ENCODE results near the gene RAB4B.
"Not testable (repeated sequence)": the region's sequence is repeated elsewhere in the genome, so short reads cannot be mapped to it uniquely, and the experiment has no call there.

RAB4B gene

DNA sequence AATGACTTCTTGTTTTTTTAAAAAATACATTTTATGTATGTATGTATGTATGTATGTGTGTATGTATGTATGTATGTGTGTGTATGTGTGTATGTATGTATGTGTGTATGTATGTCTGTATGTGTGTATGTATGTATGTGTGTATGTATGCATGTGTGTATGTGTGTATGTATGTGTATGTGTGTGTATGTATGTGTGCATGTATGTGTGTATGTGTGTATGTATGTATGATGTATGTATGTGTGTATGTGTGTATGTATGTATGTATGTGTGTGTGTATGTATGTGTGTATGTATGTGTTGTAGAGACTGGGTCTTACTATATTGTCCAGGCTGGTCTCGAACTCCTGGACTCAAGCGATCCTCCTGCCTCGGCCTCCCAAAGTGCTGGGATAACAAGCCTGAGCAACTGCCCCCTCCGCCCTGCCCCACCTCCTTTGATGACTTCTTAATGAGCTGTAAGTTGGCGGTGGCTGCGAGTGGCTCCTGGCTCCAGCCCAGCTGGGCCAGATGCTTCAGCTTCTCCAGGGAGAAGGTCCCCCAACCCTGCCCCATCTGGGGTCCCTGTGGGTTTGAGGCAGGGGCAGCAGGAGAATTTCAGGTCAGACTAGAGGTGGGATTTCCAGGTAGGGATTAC lies 47.5 kb downstream of the RAB4B start:
- not testable (repeated sequence) for H3K4me3 ChIP-seq (ENCODE audit: insufficient read depth, low read depth, low read length); H3K27me3 ChIP-seq (ENCODE audit: control insufficient read depth, insufficient read depth, low read length, poor library complexity, severe bottlenecking); H3K4me1 ChIP-seq (ENCODE audit: control insufficient read depth, insufficient read depth, low read length); H3K9me3 ChIP-seq (ENCODE audit: control insufficient read depth, low read length); H3K27ac ChIP-seq (ENCODE audit: insufficient read depth, low read depth, low read length, poor library complexity, severe bottlenecking); H3K36me3 ChIP-seq (ENCODE audit: control insufficient read depth, insufficient read depth, low read length)
- WGBS, 2 experiments, result 87 to 100% methylated on average over 3 to 4 of the region's 6 CpGs

GRCh38 chr19:40826312-40826698 lies 48.3 kb downstream of the RAB4B start:
- not testable (repeated sequence) for H3K36me3 ChIP-seq (ENCODE audit: control insufficient read depth, insufficient read depth, low read length); H3K4me3 ChIP-seq (ENCODE audit: insufficient read depth, low read depth, low read length); H3K27me3 ChIP-seq (ENCODE audit: control insufficient read depth, insufficient read depth, low read length, poor library complexity, severe bottlenecking); H3K4me1 ChIP-seq (ENCODE audit: control insufficient read depth, insufficient read depth, low read length); H3K9me3 ChIP-seq (ENCODE audit: control insufficient read depth, low read length); H3K27ac ChIP-seq (ENCODE audit: insufficient read depth, low read depth, low read length, poor library complexity, severe bottlenecking)
- 93 to 94% methylated on average over 7 to 8 of the region's 14 CpGs for WGBS, 2 experiments

DNA sequence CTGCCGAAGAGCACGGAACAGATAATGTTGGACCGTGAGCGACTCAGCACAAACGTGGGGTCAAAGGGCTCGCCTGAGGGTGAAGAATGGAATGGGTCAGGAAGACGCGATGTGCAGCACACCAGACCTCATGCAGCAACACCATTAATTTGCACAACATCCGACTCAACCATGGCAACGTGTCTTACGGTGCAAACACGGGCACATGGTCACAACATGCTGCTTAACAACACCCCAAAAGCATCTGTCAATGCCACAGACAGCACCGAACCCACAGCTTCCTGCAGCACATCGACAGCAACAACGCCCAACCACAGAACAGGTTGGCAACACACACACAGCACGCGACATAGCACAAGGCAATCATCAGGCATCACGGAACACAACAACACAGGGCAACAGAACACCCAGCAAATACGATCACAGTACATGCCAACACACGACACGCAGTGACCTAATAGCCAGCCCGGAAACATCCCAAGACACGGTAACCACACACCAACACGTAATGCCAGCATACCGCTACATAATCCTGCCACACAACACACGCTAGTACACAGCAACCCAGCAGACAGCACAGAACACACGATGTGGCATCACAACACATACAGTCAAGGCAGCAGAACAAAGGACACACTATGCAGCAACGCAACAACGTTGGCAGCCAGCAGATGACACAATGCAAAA lies 48.8 kb downstream of the RAB4B start:
- H3K9me3 ChIP-seq (ENCODE audit: control insufficient read depth, low read length); H3K36me3 ChIP-seq (ENCODE audit: control insufficient read depth, insufficient read depth, low read length); H3K27ac ChIP-seq (ENCODE audit: insufficient read depth, low read depth, low read length, poor library complexity, severe bottlenecking); H3K4me3 ChIP-seq (ENCODE audit: insufficient read depth, low read depth, low read length); H3K4me1 ChIP-seq (ENCODE audit: control insufficient read depth, insufficient read depth, low read length); H3K27me3 ChIP-seq (ENCODE audit: control insufficient read depth, insufficient read depth, low read length, poor library complexity, severe bottlenecking): not testable (repeated sequence)
- WGBS, 2 experiments, result 94% methylated on average over 29 of the region's 29 CpGs

GRCh38 chr19:40827386-40828247 lies 49.6 kb downstream of the RAB4B start:
- 93 to 94% methylated on average over 22 of the region's 22 CpGs for WGBS, 2 experiments
- Histone ChIP-seq H3K36me3 (ENCODE audit: control insufficient read depth, insufficient read depth, low read length) (no peaks in the 10 kb centered on the region), H3K9me3 (ENCODE audit: control insufficient read depth, low read length) (no peaks in the 10 kb centered on the region), H3K27ac (ENCODE audit: insufficient read depth, low read depth, low read length, poor library complexity, severe bottlenecking) (no peak overlapping the region), H3K4me1 (ENCODE audit: control insufficient read depth, insufficient read depth, low read length) (peaks cover 5% of the 10 kb centered on the region), H3K4me3 (ENCODE audit: insufficient read depth, low read depth, low read length) (no peak overlapping the region), H3K27me3 (ENCODE audit: control insufficient read depth, insufficient read depth, low read length, poor library complexity, severe bottlenecking) (no peaks in the 10 kb centered on the region)

- no peaks in the 10 kb centered on the region for H3K9me3 ChIP-seq (ENCODE audit: control insufficient read depth, low read length)
- no peaks in the 10 kb centered on the region for H3K4me1 ChIP-seq (ENCODE audit: control insufficient read depth, insufficient read depth, low read length)
- H3K36me3 ChIP-seq (ENCODE audit: control insufficient read depth, insufficient read depth, low read length), result no peaks in the 10 kb centered on the region
- no peak overlapping the region for H3K27ac ChIP-seq (ENCODE audit: insufficient read depth, low read depth, low read length, poor library complexity, severe bottlenecking)
- H3K27me3 ChIP-seq (ENCODE audit: control insufficient read depth, insufficient read depth, low read length, poor library complexity, severe bottlenecking), result no peaks in the 10 kb centered on the region
- H3K4me3 ChIP-seq (ENCODE audit: insufficient read depth, low read depth, low read length), result no peak overlapping the region
These were observed 51.2 kb downstream of the RAB4B start for GRCh38 chr19:40829205-40829604.

GRCh38 chr19:40830741-40831140 lies 52.7 kb downstream of the RAB4B start:
- H3K36me3 ChIP-seq (ENCODE audit: control insufficient read depth, insufficient read depth, low read length); H3K27ac ChIP-seq (ENCODE audit: insufficient read depth, low read depth, low read length, poor library complexity, severe bottlenecking); H3K4me3 ChIP-seq (ENCODE audit: insufficient read depth, low read depth, low read length); H3K27me3 ChIP-seq (ENCODE audit: control insufficient read depth, insufficient read depth, low read length, poor library complexity, severe bottlenecking); H3K9me3 ChIP-seq (ENCODE audit: control insufficient read depth, low read length); H3K4me1 ChIP-seq (ENCODE audit: control insufficient read depth, insufficient read depth, low read length): not testable (repeated sequence)
- WGBS, 2 experiments, result 91 to 93% methylated on average over 16 of the region's 16 CpGs

DNA sequence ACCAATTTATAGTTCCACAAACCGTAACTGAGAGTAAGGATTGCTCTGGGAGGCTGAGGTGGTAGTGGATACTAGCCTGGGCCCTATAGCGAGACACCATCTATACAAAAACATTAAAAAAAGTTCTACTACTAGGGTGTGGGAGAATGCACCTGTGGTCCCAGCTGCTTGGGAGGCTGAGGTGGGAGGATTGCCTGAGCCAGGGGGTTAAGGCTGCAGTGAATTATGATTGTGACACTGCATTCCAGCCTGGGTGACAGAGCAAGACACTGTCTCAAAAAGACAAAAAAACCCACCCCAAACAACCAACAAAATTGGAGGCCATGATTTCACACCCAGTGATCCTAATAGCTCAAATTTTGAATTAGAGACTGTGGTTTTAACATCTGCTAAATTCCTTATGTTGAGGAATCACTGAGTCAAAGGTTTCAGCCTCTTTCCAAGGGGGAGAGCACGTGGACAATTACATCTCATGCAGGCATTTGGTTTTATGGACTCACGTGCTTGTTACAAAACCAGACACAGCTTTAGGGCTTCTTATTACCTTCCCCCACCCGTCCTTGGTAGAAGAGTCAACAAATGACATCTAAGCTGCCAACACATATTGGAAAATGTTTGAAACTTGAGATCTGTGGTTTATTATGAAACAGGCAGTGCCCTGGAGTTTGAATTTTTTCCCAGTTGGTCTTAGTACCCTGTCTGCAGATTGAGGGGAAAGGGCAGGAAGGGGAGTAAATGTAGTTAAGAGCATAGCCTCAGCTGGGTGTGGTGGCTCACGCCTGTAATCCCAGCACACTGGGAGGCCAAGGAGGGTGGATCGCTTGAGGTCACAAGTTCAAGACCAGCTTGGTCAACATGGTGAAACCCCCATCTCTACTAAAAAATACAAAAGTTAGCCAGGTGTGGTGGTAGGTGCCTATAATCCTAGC lies 53.7 kb downstream of the RAB4B start:
- Histone ChIP-seq H3K4me3 (ENCODE audit: insufficient read depth, low read depth, low read length) (no peak overlapping the region), H3K27ac (ENCODE audit: insufficient read depth, low read depth, low read length, poor library complexity, severe bottlenecking) (no peak overlapping the region), H3K27me3 (ENCODE audit: control insufficient read depth, insufficient read depth, low read length, poor library complexity, severe bottlenecking) (no peaks in the 10 kb centered on the region), H3K9me3 (ENCODE audit: control insufficient read depth, low read length) (no peaks in the 10 kb centered on the region), H3K36me3 (ENCODE audit: control insufficient read depth, insufficient read depth, low read length) (no peaks in the 10 kb centered on the region), H3K4me1 (ENCODE audit: control insufficient read depth, insufficient read depth, low read length) (no peaks in the 10 kb centered on the region)
- WGBS, 2 experiments, result 89 to 90% methylated on average over 5 to 6 of the region's 7 CpGs

- 70 to 77% methylated on average over 3 to 4 of the region's 4 CpGs for WGBS, 2 experiments
- H3K4me1 ChIP-seq (ENCODE audit: control insufficient read depth, insufficient read depth, low read length); H3K27ac ChIP-seq (ENCODE audit: insufficient read depth, low read depth, low read length, poor library complexity, severe bottlenecking); H3K36me3 ChIP-seq (ENCODE audit: control insufficient read depth, insufficient read depth, low read length); H3K4me3 ChIP-seq (ENCODE audit: insufficient read depth, low read depth, low read length); H3K9me3 ChIP-seq (ENCODE audit: control insufficient read depth, low read length); H3K27me3 ChIP-seq (ENCODE audit: control insufficient read depth, insufficient read depth, low read length, poor library complexity, severe bottlenecking): not testable (repeated sequence)
These were observed 54.4 kb downstream of the RAB4B start for GRCh38 chr19:40832431-40832790.

DNA sequence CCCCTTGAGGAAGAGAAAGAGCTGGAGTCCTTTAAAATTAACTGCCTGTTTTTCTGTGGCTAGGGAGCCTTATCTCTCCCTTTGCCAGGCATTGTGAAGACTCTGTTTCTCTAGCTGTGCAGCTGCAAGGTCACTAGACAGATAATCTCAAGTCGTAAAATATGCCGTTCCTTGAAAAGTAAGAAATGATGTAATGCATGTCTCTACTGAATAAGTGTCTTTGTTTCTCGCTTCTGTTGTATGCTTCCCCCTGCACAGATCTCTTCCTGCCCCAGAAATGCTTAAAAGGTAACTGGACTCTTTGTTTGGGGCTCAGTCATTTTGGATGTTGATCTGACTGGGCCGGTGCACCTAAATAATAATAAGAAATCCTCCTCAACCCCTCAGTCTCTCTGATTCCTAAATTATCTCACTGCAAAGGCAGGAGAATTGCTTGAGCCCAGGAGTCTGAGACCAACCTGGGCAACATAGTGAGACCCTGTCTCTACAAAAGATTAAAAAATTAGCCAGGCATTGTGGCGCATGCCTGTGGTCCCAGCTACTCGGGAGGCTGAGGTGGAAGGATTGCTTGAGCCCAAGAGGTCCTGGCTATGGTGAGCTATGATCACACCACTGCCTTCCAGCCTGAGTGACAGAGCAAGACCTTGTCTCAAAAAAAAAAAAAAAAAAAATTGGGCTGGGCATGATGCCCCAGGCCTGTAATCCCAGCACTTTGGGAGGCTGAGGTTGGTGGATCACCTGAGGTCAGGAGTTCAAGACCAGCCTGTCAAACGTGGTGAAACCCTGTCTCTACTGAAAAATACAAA lies 55.9 kb downstream of the RAB4B start:
- not testable (repeated sequence) for H3K9me3 ChIP-seq (ENCODE audit: control insufficient read depth, low read length); H3K27me3 ChIP-seq (ENCODE audit: control insufficient read depth, insufficient read depth, low read length, poor library complexity, severe bottlenecking); H3K4me3 ChIP-seq (ENCODE audit: insufficient read depth, low read depth, low read length); H3K36me3 ChIP-seq (ENCODE audit: control insufficient read depth, insufficient read depth, low read length); H3K4me1 ChIP-seq (ENCODE audit: control insufficient read depth, insufficient read depth, low read length); H3K27ac ChIP-seq (ENCODE audit: insufficient read depth, low read depth, low read length, poor library complexity, severe bottlenecking)
- 76 to 88% methylated on average over 5 to 7 of the region's 7 CpGs for WGBS, 2 experiments

Measured in ectodermal cell (in vitro differentiated cells).